PC-3 (cell line): ENCODE results near the gene TKTL1. TPM values are rescaled to one million over a fixed set of nuclear protein-coding genes. Genes with fewer than 3 reads are reported as not detected.

Experiments used
- ATAC-seq: fragments of 200-7000 bp; cut with Tn5 transposase; 2 replicates; pipeline ENCODE4 v1.9.1; 2020; ENCODE audit warnings: mild to moderate bottlenecking, moderate library complexity
- BruUV-seq: library from RNA; stranded (reverse); fragments of 400-500 nt; replicated peaks from 2 replicates; lab custom pipeline; 2021; lab: Mats Ljungman, UMichigan
- CTCF ChIA-PET: fragments of 300-600 bp; sonication (Branson Sonifier 250); formaldehyde crosslinking; loops from one replicate; lab custom pipeline; 2022; ENCODE audit warnings: antibody characterized with exemption; lab: Charles Lee
- POLR2A ChIA-PET: fragments of 300-600 bp; sonication (Branson Sonifier 250); formaldehyde crosslinking; loops from one replicate; lab custom pipeline; 2022; ENCODE audit warnings: antibody characterized with exemption; ENCODE audit not compliant: unreplicated experiment; lab: Charles Lee
- DNase-seq: peaks from one replicate; pipeline ENCODE4 v3.0.0-alpha.2; 2015
- H2AFZ ChIP-seq: fragments of 300-600 bp; sonication (generic); 2 replicates; pipeline ENCODE4 v1.6.0; 2016; ENCODE audit warnings: antibody characterized with exemption, low read length
- H3F3A ChIP-seq: fragments of 300-600 bp; sonication (generic); one replicate; pipeline ENCODE4 v1.6.0; 2017; ENCODE audit warnings: antibody characterized with exemption, low read length, control low read depth, mild to moderate bottlenecking; ENCODE audit not compliant: unreplicated experiment
- H3K27ac ChIP-seq: fragments of 300-600 bp; sonication (generic); 2 replicates; pipeline ENCODE4 v1.5.1; 2016; ENCODE audit warnings: mild to moderate bottlenecking, low read length
- H3K27me3 ChIP-seq: fragments of 300-600 bp; sonication (generic); 2 replicates; pipeline ENCODE4 v1.6.1; 2016; ENCODE audit warnings: low read length, mixed read lengths
- H3K36me3 ChIP-seq: fragments of 300-600 bp; sonication (generic); 2 replicates; pipeline ENCODE4 v1.6.1; 2016; ENCODE audit warnings: low read depth, mixed run types, low read length, mixed read lengths
- H3K4me1 ChIP-seq: fragments of 300-600 bp; sonication (generic); 2 replicates; pipeline ENCODE4 v1.5.1; 2016; ENCODE audit warnings: low read length; ENCODE audit not compliant: insufficient read depth
- H3K4me2 ChIP-seq: fragments of 300-600 bp; sonication (generic); 2 replicates; pipeline ENCODE4 v1.6.0; 2016; ENCODE audit warnings: low read length
- H3K4me3 ChIP-seq: fragments of 300-600 bp; sonication (generic); 2 replicates; pipeline ENCODE4 v1.5.1; 2016; ENCODE audit warnings: mild to moderate bottlenecking, low read length, mixed read lengths
- H3K79me2 ChIP-seq: fragments of 300-600 bp; sonication (generic); 2 replicates; pipeline ENCODE4 v1.6.1; 2017; ENCODE audit warnings: low read length, mixed read lengths
- H3K9ac ChIP-seq: fragments of 300-600 bp; sonication (generic); 2 replicates; pipeline ENCODE4 v1.6.0; 2016; ENCODE audit warnings: mild to moderate bottlenecking, low read length
- H3K9me2 ChIP-seq: fragments of 300-600 bp; sonication (generic); replicated peaks from 2 replicates; pipeline ENCODE4 v1.6.1; 2016; ENCODE audit warnings: mixed run types, low read length, mixed read lengths
- H3K9me3 ChIP-seq: fragments of 300-600 bp; sonication (generic); 2 replicates; pipeline ENCODE4 v1.6.1; 2016; ENCODE audit warnings: low read length, mixed read lengths
- H4K20me1 ChIP-seq: fragments of 300-600 bp; sonication (generic); 2 replicates; pipeline ENCODE4 v1.6.1; 2016; ENCODE audit warnings: low read length, mixed read lengths
- EZH2 ChIP-seq: fragments of 300-600 bp; sonication (generic); IDR thresholded peaks from one replicate; pipeline ENCODE4 v1.6.1; 2017; ENCODE audit warnings: antibody characterized with exemption, mild to moderate bottlenecking, low read length; ENCODE audit not compliant: unreplicated experiment
- EZH2phosphoT487 ChIP-seq: fragments of 300-600 bp; sonication (generic); IDR thresholded peaks from 2 replicates; pipeline ENCODE4 v1.6.1; 2018; ENCODE audit warnings: mild to moderate bottlenecking, antibody characterized with exemption, low read length, borderline replicate concordance
- intact Hi-C: fragments of 100-400 bp; cut with micrococcal nuclease; formaldehyde crosslinking; loops from 2 replicates; pipeline ENCODE4 v1.9.0; 2023
- total RNA-seq: library from RNA; depleted of rRNA; stranded (reverse); fragments of >200 nt; gene quantifications from 2 replicates; pipeline ENCODE4 v1.2.3, GENCODE V29; 2014
- TF ChIP-seq, protein P1 (sequence below): fragments of 300-600 bp; sonication (generic); conservative IDR thresholded peaks from 2 replicates; pipeline ENCODE4 v1.5.1; 2017; ENCODE audit warnings: antibody characterized with exemption, low read depth, mild to moderate bottlenecking, low read length

TKTL1 gene
- total RNA-seq, 1 experiment from 2014 or later: not detected

GRCh38 chrX:154348114-154348531, 52.5 kb downstream of the TKTL1 start:
- no peak for TF ChIP-seq EZH2
- TF ChIP-seq, protein P1, sequence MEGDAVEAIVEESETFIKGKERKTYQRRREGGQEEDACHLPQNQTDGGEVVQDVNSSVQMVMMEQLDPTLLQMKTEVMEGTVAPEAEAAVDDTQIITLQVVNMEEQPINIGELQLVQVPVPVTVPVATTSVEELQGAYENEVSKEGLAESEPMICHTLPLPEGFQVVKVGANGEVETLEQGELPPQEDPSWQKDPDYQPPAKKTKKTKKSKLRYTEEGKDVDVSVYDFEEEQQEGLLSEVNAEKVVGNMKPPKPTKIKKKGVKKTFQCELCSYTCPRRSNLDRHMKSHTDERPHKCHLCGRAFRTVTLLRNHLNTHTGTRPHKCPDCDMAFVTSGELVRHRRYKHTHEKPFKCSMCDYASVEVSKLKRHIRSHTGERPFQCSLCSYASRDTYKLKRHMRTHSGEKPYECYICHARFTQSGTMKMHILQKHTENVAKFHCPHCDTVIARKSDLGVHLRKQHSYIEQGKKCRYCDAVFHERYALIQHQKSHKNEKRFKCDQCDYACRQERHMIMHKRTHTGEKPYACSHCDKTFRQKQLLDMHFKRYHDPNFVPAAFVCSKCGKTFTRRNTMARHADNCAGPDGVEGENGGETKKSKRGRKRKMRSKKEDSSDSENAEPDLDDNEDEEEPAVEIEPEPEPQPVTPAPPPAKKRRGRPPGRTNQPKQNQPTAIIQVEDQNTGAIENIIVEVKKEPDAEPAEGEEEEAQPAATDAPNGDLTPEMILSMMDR: no peak
- no peak for TF ChIP-seq EZH2phosphoT487
- no peaks in the 10 kb centered on the region for H3K9me3 ChIP-seq
- no peaks in the 10 kb centered on the region for H3K9me2 ChIP-seq
- no peak overlapping the region for H3K27ac ChIP-seq
- ATAC-seq: no peak
- POLR2A ChIA-PET: no interaction called here
- BruUV-seq: no TSS peak
- H3K4me1 ChIP-seq: no peaks in the 10 kb centered on the region
- CTCF ChIA-PET: no interaction called here
- no peaks in the 10 kb centered on the region for H4K20me1 ChIP-seq
- DNase-seq: no peak
- H3F3A ChIP-seq: peaks cover 11% of the 10 kb centered on the region
- H3K4me3 ChIP-seq: no peak overlapping the region
- H3K27me3 ChIP-seq: no peaks in the 10 kb centered on the region
- intact Hi-C loops: no loop called here
- no peak overlapping the region for H3K4me2 ChIP-seq
- no peak overlapping the region for H3K9ac ChIP-seq
- no peaks in the 10 kb centered on the region for H3K79me2 ChIP-seq
- H3K36me3 ChIP-seq: peaks cover 35% of the 10 kb centered on the region
- H2AFZ ChIP-seq: no peak overlapping the region

DNA sequence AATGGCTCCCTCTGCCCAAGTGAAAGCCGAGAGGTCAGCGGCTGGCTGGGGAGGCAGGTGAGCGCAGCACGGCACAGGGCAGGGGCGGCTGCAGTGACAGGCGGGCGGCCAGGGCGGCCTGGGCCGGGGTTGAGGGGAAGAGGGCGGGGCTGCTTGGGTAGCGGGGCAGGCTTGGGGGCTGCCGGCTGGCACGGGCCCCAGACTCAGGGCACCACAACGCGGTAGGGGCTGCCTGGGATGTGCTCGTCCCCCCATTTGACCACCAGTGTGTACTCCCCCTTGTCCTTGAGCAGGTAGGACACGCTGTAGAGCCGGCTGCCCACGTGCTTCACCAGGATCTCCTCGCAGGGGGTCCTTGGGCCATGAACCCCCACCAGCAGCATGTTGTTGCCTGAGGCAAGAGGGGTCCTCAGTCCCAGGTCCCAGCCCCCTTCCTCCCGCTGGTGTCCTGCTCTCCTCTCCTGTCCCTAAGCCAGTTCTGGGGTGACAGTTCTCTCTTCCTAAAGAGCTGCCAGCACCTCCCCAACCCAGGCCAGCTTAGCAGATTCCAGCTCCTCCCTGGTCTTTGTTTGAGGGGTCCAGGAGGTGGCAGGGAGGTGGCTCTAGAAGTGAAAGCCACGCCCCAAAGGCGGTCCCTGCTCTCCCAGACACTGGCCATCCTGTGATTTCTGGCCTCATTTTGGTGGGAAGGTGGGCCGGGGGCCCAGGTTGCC, 53.2 kb downstream of the TKTL1 start:
- Histone ChIP-seq H2AFZ (no peak overlapping the region), H3K36me3 (peaks cover 41% of the 10 kb centered on the region), H4K20me1 (no peaks in the 10 kb centered on the region), H3K4me2 (no peak overlapping the region), H3F3A (peaks cover 11% of the 10 kb centered on the region), H3K27ac (no peak overlapping the region), H3K9me3 (no peaks in the 10 kb centered on the region), H3K4me3 (no peak overlapping the region), H3K9ac (no peak overlapping the region), H3K9me2 (no peaks in the 10 kb centered on the region), H3K79me2 (no peaks in the 10 kb centered on the region), H3K4me1 (no peaks in the 10 kb centered on the region), H3K27me3 (no peaks in the 10 kb centered on the region)
- POLR2A ChIA-PET: no interaction called here
- no TSS peak for BruUV-seq
- CTCF ChIA-PET: no interaction called here
- ATAC-seq (no peak), DNase-seq (no peak)
- TF ChIP-seq EZH2 (no peak), EZH2phosphoT487 (no peak)
- TF ChIP-seq, protein P1: no peak
- intact Hi-C loops: no loop called here

- intact Hi-C loops: no loop called here
- ATAC-seq (no peak), DNase-seq (no peak)
- TF ChIP-seq EZH2phosphoT487 (no peak), EZH2 (no peak)
- TF ChIP-seq, protein P1: no peak
- H3K27ac ChIP-seq: no peak overlapping the region
- no peaks in the 10 kb centered on the region for H3K9me3 ChIP-seq
- H3F3A ChIP-seq: peaks cover 11% of the 10 kb centered on the region
- H2AFZ ChIP-seq: no peak overlapping the region
- no peaks in the 10 kb centered on the region for H3K79me2 ChIP-seq
- POLR2A ChIA-PET: no interaction called here
- peaks cover 45% of the 10 kb centered on the region for H3K36me3 ChIP-seq
- H3K4me3 ChIP-seq: no peak overlapping the region
- H3K4me1 ChIP-seq: no peaks in the 10 kb centered on the region
- no peaks in the 10 kb centered on the region for H3K9me2 ChIP-seq
- no peak overlapping the region for H3K9ac ChIP-seq
- TSS peak; percentile 14 for BruUV-seq
- H3K27me3 ChIP-seq: no peaks in the 10 kb centered on the region
- CTCF ChIA-PET: no interaction called here
- no peak overlapping the region for H3K4me2 ChIP-seq
- no peaks in the 10 kb centered on the region for H4K20me1 ChIP-seq
These were observed 53.9 kb downstream of the TKTL1 start for GRCh38 chrX:154349359-154349935.
